SK-N-MC (cell line): ENCODE data around the gene RAVER1.

Experiments used
- EZH2 ChIP-seq: fragments of 200-600 bp; sonication (generic); IDR thresholded peaks from one replicate; pipeline ENCODE4 v1.6.1; 2017; ENCODE audit warnings: antibody characterized with exemption
- POLR2AphosphoS5 ChIP-seq: IDR thresholded peaks from 2 replicates; pipeline ENCODE4 v1.6.1; 2012; ENCODE audit warnings: mild to moderate bottlenecking, low read depth, low read length, borderline replicate concordance

GRCh38 chr19:10315335-10316214 lies 17.8 kb downstream of the RAVER1 start, which contains the start of gene FDX2:
- no peak for TF ChIP-seq EZH2
- TF ChIP-seq POLR2AphosphoS5, result peak; percentile 95
